HL-60 (cell line): Measurements from ENCODE around the gene SUPT20HL1.

Experiments used
- DNase-seq, 2 experiments: peaks; one replicate each; pipeline ENCODE4 v3.0.0-alpha.2; 2010 to 2020; ENCODE audit warnings: low read depth in 1 of 2, low spot score in 1 of 2
- H3K27ac ChIP-seq: fragments of 250-450 bp; sonication (Bioruptor Pico); replicated peaks from 2 replicates; pipeline ENCODE4 v1.5.1; 2020; ENCODE audit warnings: mild to moderate bottlenecking, moderate library complexity
- H3K27me3 ChIP-seq: fragments of 250-450 bp; sonication (Bioruptor Pico); 2 replicates; pipeline ENCODE4 v1.5.1; 2021; ENCODE audit warnings: mild to moderate bottlenecking, moderate library complexity; ENCODE audit not compliant: insufficient read depth, poor library complexity, severe bottlenecking
- H3K4me3 ChIP-seq: replicated peaks from 2 replicates; pipeline ENCODE4 v1.5.1; 2011; ENCODE audit warnings: mild to moderate bottlenecking, control low read depth, low read length; ENCODE audit not compliant: insufficient read depth
- CTCF ChIP-seq: IDR thresholded peaks from one replicate; pipeline ENCODE4 v1.5.1; 2011; ENCODE audit warnings: low read length, control low read depth, inconsistent platforms; ENCODE audit not compliant: insufficient read depth
- GABPA ChIP-seq: IDR thresholded peaks from 2 replicates; pipeline ENCODE4 v1.6.1; 2012; ENCODE audit warnings: low read depth
- POLR2AphosphoS5 ChIP-seq: IDR thresholded peaks from 2 replicates; pipeline ENCODE4 v1.6.1; 2012; ENCODE audit warnings: low read depth
- REST ChIP-seq: IDR thresholded peaks from 2 replicates; pipeline ENCODE4 v1.6.1; 2012; ENCODE audit warnings: low read depth; ENCODE audit not compliant: insufficient replicate concordance
- SPI1 ChIP-seq: IDR thresholded peaks from 2 replicates; pipeline ENCODE4 v1.6.1; 2012; ENCODE audit warnings: low read depth, mild to moderate bottlenecking, borderline replicate concordance

The SUPT20HL1 gene

GRCh38 chrX:24398766-24399165 is 38.3 kb downstream of the SUPT20HL1 start:
- TF ChIP-seq SPI1, result no peak
- TF ChIP-seq CTCF, result no peak
- no peak for TF ChIP-seq GABPA
- no peak for TF ChIP-seq REST
- no peak for TF ChIP-seq POLR2AphosphoS5
- Histone ChIP-seq H3K4me3 (no peak overlapping the region), H3K27ac (no peak overlapping the region), H3K27me3 (no peaks in the 10 kb centered on the region)
- no peak for DNase-seq

DNA sequence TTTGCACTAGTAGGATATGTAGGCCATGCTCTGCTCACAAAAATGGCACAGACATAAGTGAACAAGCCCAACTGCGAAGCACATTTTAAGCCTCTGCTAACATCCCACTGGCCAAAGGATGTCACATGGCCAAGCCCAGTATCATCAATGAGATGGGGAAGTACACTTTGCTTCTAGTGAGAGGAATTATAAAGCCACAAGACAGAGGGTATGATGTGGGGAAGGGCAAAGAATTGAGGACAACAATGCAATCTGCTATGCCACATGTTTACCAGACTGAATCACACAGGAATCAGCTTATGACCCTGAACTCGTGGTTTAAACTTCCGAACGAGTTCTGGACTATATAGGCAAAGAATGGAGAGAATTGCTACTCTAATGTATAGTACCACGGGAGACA is 39.1 kb downstream of the SUPT20HL1 start:
- no peak for DNase-seq
- Histone ChIP-seq H3K27me3 (no peaks in the 10 kb centered on the region), H3K4me3 (no peak overlapping the region), H3K27ac (no peak overlapping the region)
- no peak for TF ChIP-seq CTCF
- no peak for TF ChIP-seq SPI1
- TF ChIP-seq REST, result no peak
- no peak for TF ChIP-seq POLR2AphosphoS5
- no peak for TF ChIP-seq GABPA

DNA sequence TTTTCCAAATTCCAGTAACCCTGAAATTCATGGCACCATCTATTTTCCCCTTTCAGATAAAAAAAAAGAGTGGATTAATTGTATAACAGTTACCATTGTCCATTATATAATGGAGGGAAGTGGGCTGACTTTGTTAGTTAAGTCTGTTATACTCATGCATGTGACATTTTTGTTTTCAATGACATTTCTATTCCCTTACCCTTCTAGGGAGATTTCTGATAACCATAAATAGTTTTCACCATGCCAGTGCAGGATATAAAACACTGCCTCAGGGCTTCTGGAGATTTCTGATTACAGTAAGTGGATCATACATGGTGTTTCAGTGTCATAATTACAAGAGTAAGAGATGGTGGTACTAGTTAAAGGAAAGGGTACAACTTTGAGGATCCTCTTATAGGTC is 45.5 kb downstream of the SUPT20HL1 start:
- DNase-seq, result no peak
- Histone ChIP-seq H3K27ac (no peak overlapping the region), H3K27me3 (no peaks in the 10 kb centered on the region), H3K4me3 (no peak overlapping the region)
- TF ChIP-seq GABPA, result no peak
- TF ChIP-seq POLR2AphosphoS5, result no peak
- TF ChIP-seq CTCF, result no peak
- TF ChIP-seq SPI1, result no peak
